GM12878 (cell line): ENCODE measurements around the gene FAR2. TPM values are rescaled to one million over a fixed set of nuclear protein-coding genes. Genes with fewer than 3 reads are reported as not detected.

Source experiments
- BCL3 ChIP-seq: IDR thresholded peaks from 2 replicates; pipeline ENCODE4 v1.6.1; 2011; ENCODE audit warnings: borderline replicate concordance, low read depth, mild to moderate bottlenecking, moderate library complexity, low read length; ENCODE audit not compliant: insufficient read depth, poor library complexity, severe bottlenecking
- IKZF2 ChIP-seq, 2 experiments: fragments of 450-650 bp; IDR thresholded peaks; 2 replicates each; pipeline ENCODE4 v1.6.1; 2017; ENCODE audit warnings: mild to moderate bottlenecking in 2 of 2, moderate library complexity in 2 of 2
- NFYA ChIP-seq: IDR thresholded peaks from 2 replicates; pipeline ENCODE4 v1.6.1; 2011; ENCODE audit warnings: low read depth, mild to moderate bottlenecking, low read length, improper control_type of control experiment, borderline replicate concordance
- NR2F1 ChIP-seq: fragments of 450-650 bp; conservative IDR thresholded peaks from 2 replicates; pipeline ENCODE4 v1.6.1; 2017; ENCODE audit warnings: mild to moderate bottlenecking
- SMAD1 ChIP-seq: fragments of 450-650 bp; IDR thresholded peaks from 2 replicates; pipeline ENCODE4 v1.6.1; 2018; ENCODE audit warnings: mild to moderate bottlenecking, low read depth; ENCODE audit not compliant: partially characterized antibody
- SPI1 ChIP-seq: IDR thresholded peaks from 2 replicates; pipeline ENCODE4 v1.6.1; 2011; ENCODE audit warnings: low read depth, mild to moderate bottlenecking, low read length, moderate library complexity, borderline replicate concordance; ENCODE audit not compliant: insufficient read depth
- SREBF2 ChIP-seq: IDR thresholded peaks from 2 replicates; pipeline ENCODE4 v1.6.1; 2012; ENCODE audit warnings: mild to moderate bottlenecking, low read length
- STAT1 ChIP-seq: fragments of 450-650 bp; conservative IDR thresholded peaks from 2 replicates; pipeline ENCODE4 v1.6.1; 2014; ENCODE audit warnings: antibody characterized with exemption, mild to moderate bottlenecking
- SUZ12 ChIP-seq: fragments of 200-600 bp; sonication (generic); IDR thresholded peaks from one replicate; pipeline ENCODE4 v1.6.1; 2018; ENCODE audit warnings: antibody characterized with exemption, mild to moderate bottlenecking; ENCODE audit not compliant: unreplicated experiment
- ZNF274 ChIP-seq: IDR thresholded peaks from one replicate; pipeline ENCODE4 v1.8.0; 2011; ENCODE audit not compliant: insufficient read length, insufficient read depth
- polyA plus RNA-seq, 11 experiments: library from polyadenylated mRNA; depleted of rRNA in 4 of 11; unstranded in 6 of 11; stranded (reverse) in 5 of 11; fragments of >200 nt; fragmentation: Nextera tagmentation in 4 of 11; fragmentation: Illumina TruSeq in 1 of 11; extraction: Ambion mirVana in 4 of 11; extraction: Trizol in 1 of 11; gene quantifications; 1 replicate in 1 of 11; 2 replicates in 10 of 11; pipeline versions ENCODE4 v1.2.1 to v1.2.3, GENCODE V29; 2011 to 2016; ENCODE audit warnings: inconsistent platforms in 2 of 11, missing spikeins in 2 of 11, low read depth in 1 of 11
- total RNA-seq, 4 experiments: library from RNA; depleted of rRNA in 3 of 4; stranded (reverse); fragments of >200 nt in 3 of 4; fragmentation: Illumina TruSeq in 1 of 4; extraction: Trizol in 1 of 4; gene quantifications; 2 replicates each; pipeline versions ENCODE4 v1.2.1 to v1.2.3, GENCODE V29; 2013 to 2021
- TF ChIP-seq, protein P1 (sequence below): fragments of 450-650 bp; IDR thresholded peaks from 2 replicates; pipeline ENCODE4 v1.6.1; 2018; ENCODE audit warnings: borderline replicate concordance, mild to moderate bottlenecking; ENCODE audit not compliant: partially characterized antibody

Gene FAR2
- total and polyA plus RNA-seq, 10 of the 15 experiments (the other 5 are each of a cell fraction or from before 2014, with no cell fraction given), result 0.50 to 1.1 (median 0.65) TPM

DNA sequence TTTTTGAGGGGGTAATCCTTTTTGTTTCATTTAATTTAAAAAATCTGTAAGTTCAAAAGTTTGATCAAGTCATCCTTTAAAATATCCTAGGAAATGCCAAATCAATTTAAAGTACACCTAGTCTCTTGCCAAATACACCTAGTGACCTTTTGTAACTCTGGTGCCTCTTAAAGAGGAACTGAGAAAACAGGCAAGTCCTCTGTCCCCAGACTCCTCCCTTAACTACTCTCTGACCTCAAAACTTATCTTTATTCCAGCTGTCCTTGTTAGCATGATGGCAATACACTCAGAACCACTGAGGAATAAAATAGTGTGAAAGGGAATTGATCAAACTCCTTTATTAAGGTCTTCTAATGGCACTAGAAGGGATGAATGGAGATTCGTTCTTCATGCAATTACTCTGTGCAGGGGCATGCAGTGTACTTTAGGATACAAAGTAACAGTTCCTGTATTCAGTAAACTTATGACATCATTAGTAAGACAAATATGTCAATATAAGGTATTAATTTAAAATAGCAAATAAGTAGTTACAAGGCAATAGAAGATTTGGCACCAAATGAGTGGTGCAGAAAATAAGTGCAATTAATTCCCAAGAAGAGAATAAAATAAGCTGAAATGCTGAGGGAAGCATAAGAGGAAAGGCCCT lies 3.3 kb downstream of the FAR2 start (continued):
- TF ChIP-seq SUZ12 (no peak), IKZF2 (IDR thresholded peaks at IDR 0.05) (peak in 1 of 2 experiments; percentile 52; a peak in 1 of 4 replicates), NR2F1 (peak; percentile 91), STAT1 (no peak), NFYA (no peak), BCL3 (no peak), SPI1 (peak; percentile 97), SMAD1 (no peak), ZNF274 (no peak), SREBF2 (no peak)
- TF ChIP-seq, protein P1, sequence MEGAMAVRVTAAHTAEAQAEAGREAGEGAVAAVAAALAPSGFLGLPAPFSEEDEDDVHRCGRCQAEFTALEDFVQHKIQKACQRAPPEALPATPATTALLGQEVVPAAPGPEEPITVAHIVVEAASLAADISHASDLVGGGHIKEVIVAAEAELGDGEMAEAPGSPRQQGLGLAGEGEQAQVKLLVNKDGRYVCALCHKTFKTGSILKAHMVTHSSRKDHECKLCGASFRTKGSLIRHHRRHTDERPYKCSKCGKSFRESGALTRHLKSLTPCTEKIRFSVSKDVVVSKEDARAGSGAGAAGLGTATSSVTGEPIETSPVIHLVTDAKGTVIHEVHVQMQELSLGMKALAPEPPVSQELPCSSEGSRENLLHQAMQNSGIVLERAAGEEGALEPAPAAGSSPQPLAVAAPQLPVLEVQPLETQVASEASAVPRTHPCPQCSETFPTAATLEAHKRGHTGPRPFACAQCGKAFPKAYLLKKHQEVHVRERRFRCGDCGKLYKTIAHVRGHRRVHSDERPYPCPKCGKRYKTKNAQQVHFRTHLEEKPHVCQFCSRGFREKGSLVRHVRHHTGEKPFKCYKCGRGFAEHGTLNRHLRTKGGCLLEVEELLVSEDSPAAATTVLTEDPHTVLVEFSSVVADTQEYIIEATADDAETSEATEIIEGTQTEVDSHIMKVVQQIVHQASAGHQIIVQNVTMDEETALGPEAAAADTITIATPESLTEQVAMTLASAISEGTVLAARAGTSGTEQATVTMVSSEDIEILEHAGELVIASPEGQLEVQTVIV, result no peak
